ENCODE measurements around the gene KIF3C.

The KIF3C gene

DNA sequence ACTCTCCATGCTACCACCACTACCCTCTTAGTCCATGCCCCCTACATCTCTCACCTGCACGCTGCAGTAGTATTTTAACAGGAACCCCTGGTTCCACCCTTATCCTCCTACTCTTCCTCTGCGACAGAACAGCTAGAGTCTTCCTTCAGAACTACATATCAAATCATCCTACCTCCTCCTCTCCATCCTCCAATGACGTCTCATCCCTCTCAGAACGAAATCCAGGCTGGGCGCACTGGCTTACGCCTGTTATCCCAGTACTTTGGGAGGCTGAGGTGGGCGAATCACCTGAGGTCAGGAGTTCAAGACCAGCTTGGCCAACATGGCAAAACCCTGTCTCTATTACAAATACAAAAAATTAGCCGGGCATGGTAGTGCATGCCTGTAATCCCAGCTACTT, 10.3 kb upstream of the KIF3C start:
- no peak overlapping the region for H3K4me3 ChIP-seq (ENCODE audit: low read length in 2 of 2)
- no peak overlapping the region for H3K4me2 ChIP-seq (ENCODE audit: insufficient read depth, low read length, poor library complexity, severe bottlenecking)
- H3K4me1 ChIP-seq (ENCODE audit: control insufficient read depth in 2 of 2, insufficient read depth in 1 of 2, low read depth in 1 of 2, low read length in 2 of 2) = no peaks in the 10 kb centered on the region
- no peak overlapping the region for H2AK5ac ChIP-seq (ENCODE audit: low read depth, low read length)
- no peak overlapping the region for H2BK12ac ChIP-seq (ENCODE audit: low read length)
- H3K9me3 ChIP-seq (replicated peaks in 1 of 2; ENCODE audit: control insufficient read depth in 2 of 2, insufficient read depth in 1 of 2, low read depth in 1 of 2, low read length in 2 of 2) = no peaks in the 10 kb centered on the region
- no peak overlapping the region for H3K4ac ChIP-seq (ENCODE audit: low read length)
- H4K8ac ChIP-seq (ENCODE audit: low read depth, low read length) = no peak overlapping the region
- H3K14ac ChIP-seq (ENCODE audit: low read length) = no peak overlapping the region
- no peak overlapping the region for H3K18ac ChIP-seq (ENCODE audit: low read length)
- H3K27ac ChIP-seq (replicated peaks; ENCODE audit: low read length) = no peak overlapping the region
- H2BK15ac ChIP-seq (ENCODE audit: low read length) = no peak overlapping the region
- no peak overlapping the region for H2BK120ac ChIP-seq (ENCODE audit: low read depth, low read length)
- H3K9ac ChIP-seq (ENCODE audit: low read depth, low read length, poor library complexity) = no peak overlapping the region
- no peaks in the 10 kb centered on the region for H3K79me1 ChIP-seq (ENCODE audit: low read depth, low read length)
- no peak overlapping the region for H2AFZ ChIP-seq (ENCODE audit: low read length)
- H3K36me3 ChIP-seq (replicated peaks in 1 of 2; ENCODE audit: control insufficient read depth in 2 of 2, insufficient read depth in 2 of 2, low read length in 2 of 2) = no peaks in the 10 kb centered on the region
- WGBS, 2 donors (ENCODE audit: extremely low coverage in 2 of 2, insufficient read length in 2 of 2, insufficient replicate concordance in 1 of 2) = no CpG with 5 or more reads among the region's 8 CpGs
- H4K91ac ChIP-seq (ENCODE audit: low read depth, low read length, poor library complexity) = no peak overlapping the region
- H3K27me3 ChIP-seq (ENCODE audit: control insufficient read depth in 3 of 3, insufficient read depth in 3 of 3, low read depth in 1 of 3, low read length in 3 of 3) = no peaks in the 10 kb centered on the region
- no peak overlapping the region for H3K23ac ChIP-seq (ENCODE audit: low read depth, low read length, poor library complexity)
- DNase-seq (ENCODE audit: low spot score) = no peak
- H2BK5ac ChIP-seq (ENCODE audit: low read length) = no peak overlapping the region

DNA sequence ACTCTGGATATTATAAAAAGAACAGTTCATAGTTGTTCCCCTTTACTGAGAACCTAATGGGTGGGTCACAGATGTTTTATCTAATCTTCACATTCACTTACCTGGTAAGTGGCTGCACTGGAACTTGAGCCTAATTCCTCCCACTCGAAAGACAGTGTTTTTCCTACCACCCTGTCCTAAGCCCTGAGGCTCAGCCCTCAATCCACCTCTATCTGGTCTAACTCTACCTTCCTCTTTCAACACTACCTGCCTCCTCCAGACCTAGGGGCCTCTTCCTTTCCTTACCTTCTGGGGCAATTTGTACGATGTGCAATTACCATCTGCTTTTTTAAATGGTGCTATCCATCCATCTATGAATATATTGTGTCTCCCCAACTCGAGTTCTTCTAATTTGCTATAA, 9.7 kb upstream of the KIF3C start:
- Histone ChIP-seq H3K4ac (ENCODE audit: low read length) (no peak overlapping the region), H2AFZ (ENCODE audit: low read length) (no peak overlapping the region), H3K79me1 (ENCODE audit: low read depth, low read length) (no peaks in the 10 kb centered on the region), H2BK120ac (ENCODE audit: low read depth, low read length) (no peak overlapping the region), H3K18ac (ENCODE audit: low read length) (no peak overlapping the region), H3K23ac (ENCODE audit: low read depth, low read length, poor library complexity) (no peak overlapping the region), H3K4me2 (ENCODE audit: insufficient read depth, low read length, poor library complexity, severe bottlenecking) (no peak overlapping the region), H3K14ac (ENCODE audit: low read length) (no peak overlapping the region), H3K27me3 (ENCODE audit: control insufficient read depth in 3 of 3, insufficient read depth in 3 of 3, low read depth in 1 of 3, low read length in 3 of 3) (no peaks in the 10 kb centered on the region), H2BK15ac (ENCODE audit: low read length) (no peak overlapping the region), H4K8ac (ENCODE audit: low read depth, low read length) (no peak overlapping the region), H2AK5ac (ENCODE audit: low read depth, low read length) (no peak overlapping the region), H4K91ac (ENCODE audit: low read depth, low read length, poor library complexity) (no peak overlapping the region), H2BK12ac (ENCODE audit: low read length) (no peak overlapping the region), H3K4me1 (ENCODE audit: control insufficient read depth in 2 of 2, insufficient read depth in 1 of 2, low read depth in 1 of 2, low read length in 2 of 2) (no peaks in the 10 kb centered on the region), H3K9ac (ENCODE audit: low read depth, low read length, poor library complexity) (no peak overlapping the region), H3K4me3 (ENCODE audit: low read length in 2 of 2) (no peak overlapping the region), H3K27ac (replicated peaks; ENCODE audit: low read length) (no peak overlapping the region), H3K36me3 (replicated peaks in 1 of 2; ENCODE audit: control insufficient read depth in 2 of 2, insufficient read depth in 2 of 2, low read length in 2 of 2) (no peaks in the 10 kb centered on the region), H2BK5ac (ENCODE audit: low read length) (no peak overlapping the region), H3K9me3 (replicated peaks in 1 of 2; ENCODE audit: control insufficient read depth in 2 of 2, insufficient read depth in 1 of 2, low read depth in 1 of 2, low read length in 2 of 2) (no peaks in the 10 kb centered on the region)
- no peak for DNase-seq (ENCODE audit: low spot score)
- WGBS, 2 donors (ENCODE audit: extremely low coverage in 2 of 2, insufficient read length in 2 of 2, insufficient replicate concordance in 1 of 2) = no CpG with 5 or more reads among the region's 3 CpGs

DNA sequence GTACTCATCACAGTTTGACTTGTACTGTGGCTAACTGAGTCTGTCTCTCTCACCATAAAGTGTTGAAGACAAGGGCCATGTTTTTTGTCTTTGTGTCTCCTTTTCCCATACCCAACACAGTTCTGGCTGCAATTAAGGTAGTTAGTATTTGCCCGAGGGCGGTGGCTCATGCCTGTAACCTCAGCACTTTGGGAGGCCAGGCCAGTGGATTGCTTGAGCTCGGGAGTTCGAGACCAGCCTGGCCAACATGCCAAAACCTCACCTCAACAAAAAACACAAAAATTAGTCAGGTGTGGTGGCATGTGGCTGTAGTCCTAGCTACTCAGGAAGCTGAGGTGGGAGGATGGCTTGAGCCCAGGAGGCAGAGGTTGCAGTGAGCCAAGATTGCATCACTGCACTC, 6.9 kb upstream of the KIF3C start:
- no peak overlapping the region for H3K9ac ChIP-seq (ENCODE audit: low read depth, low read length, poor library complexity)
- no peak overlapping the region for H2BK12ac ChIP-seq (ENCODE audit: low read length)
- no peak overlapping the region for H2BK120ac ChIP-seq (ENCODE audit: low read depth, low read length)
- H4K8ac ChIP-seq (ENCODE audit: low read depth, low read length) = no peak overlapping the region
- H3K4me2 ChIP-seq (ENCODE audit: insufficient read depth, low read length, poor library complexity, severe bottlenecking) = no peak overlapping the region
- no CpG with 5 or more reads among the region's 4 CpGs for WGBS, 2 donors (ENCODE audit: extremely low coverage in 2 of 2, insufficient read length in 2 of 2, insufficient replicate concordance in 1 of 2)
- H3K27ac ChIP-seq (replicated peaks; ENCODE audit: low read length) = no peak overlapping the region
- no peak overlapping the region for H2AK5ac ChIP-seq (ENCODE audit: low read depth, low read length)
- no peak for DNase-seq (ENCODE audit: low spot score)
- no peak overlapping the region for H2BK5ac ChIP-seq (ENCODE audit: low read length)
- H3K14ac ChIP-seq (ENCODE audit: low read length) = no peak overlapping the region
- H3K27me3 ChIP-seq (ENCODE audit: control insufficient read depth in 3 of 3, insufficient read depth in 3 of 3, low read depth in 1 of 3, low read length in 3 of 3) = no peaks in the 10 kb centered on the region
- H3K36me3 ChIP-seq (replicated peaks in 1 of 2; ENCODE audit: control insufficient read depth in 2 of 2, insufficient read depth in 2 of 2, low read length in 2 of 2) = no peaks in the 10 kb centered on the region
- no peaks in the 10 kb centered on the region for H3K4me1 ChIP-seq (ENCODE audit: control insufficient read depth in 2 of 2, insufficient read depth in 1 of 2, low read depth in 1 of 2, low read length in 2 of 2)
- no peaks in the 10 kb centered on the region for H3K79me1 ChIP-seq (ENCODE audit: low read depth, low read length)
- no peak overlapping the region for H2AFZ ChIP-seq (ENCODE audit: low read length)
- no peak overlapping the region for H3K23ac ChIP-seq (ENCODE audit: low read depth, low read length, poor library complexity)
- no peak overlapping the region for H4K91ac ChIP-seq (ENCODE audit: low read depth, low read length, poor library complexity)
- no peak overlapping the region for H3K4me3 ChIP-seq (ENCODE audit: low read length in 2 of 2)
- no peak overlapping the region for H2BK15ac ChIP-seq (ENCODE audit: low read length)
- H3K9me3 ChIP-seq (replicated peaks in 1 of 2; ENCODE audit: control insufficient read depth in 2 of 2, insufficient read depth in 1 of 2, low read depth in 1 of 2, low read length in 2 of 2) = no peaks in the 10 kb centered on the region
- H3K4ac ChIP-seq (ENCODE audit: low read length) = no peak overlapping the region
- H3K18ac ChIP-seq (ENCODE audit: low read length) = no peak overlapping the region

DNA sequence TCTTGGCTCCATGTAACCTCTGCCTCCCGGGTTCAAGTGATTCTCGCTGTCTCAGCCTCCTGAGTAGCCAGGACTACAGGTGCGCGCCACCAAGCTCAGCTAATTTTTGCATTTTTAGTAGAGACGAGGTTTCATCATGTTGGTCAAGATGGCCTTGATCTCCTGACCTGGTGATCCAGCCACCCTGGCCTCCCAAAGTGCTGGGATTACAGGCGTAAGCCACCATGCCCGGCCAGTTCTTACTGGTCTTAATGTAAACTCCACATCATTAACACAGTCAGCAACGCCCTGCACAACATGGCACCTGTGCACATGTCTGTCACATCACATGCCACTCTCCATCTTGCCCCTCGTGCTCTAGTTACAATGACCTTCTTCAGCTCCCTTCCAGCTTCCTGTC, 5.8 kb upstream of the KIF3C start:
- no peak overlapping the region for H2BK15ac ChIP-seq (ENCODE audit: low read length)
- H2BK5ac ChIP-seq (ENCODE audit: low read length) = no peak overlapping the region
- no CpG with 5 or more reads among the region's 9 CpGs for WGBS, 2 donors (ENCODE audit: extremely low coverage in 2 of 2, insufficient read length in 2 of 2, insufficient replicate concordance in 1 of 2)
- no peak overlapping the region for H3K9ac ChIP-seq (ENCODE audit: low read depth, low read length, poor library complexity)
- no peaks in the 10 kb centered on the region for H3K9me3 ChIP-seq (replicated peaks in 1 of 2; ENCODE audit: control insufficient read depth in 2 of 2, insufficient read depth in 1 of 2, low read depth in 1 of 2, low read length in 2 of 2)
- no peak overlapping the region for H3K18ac ChIP-seq (ENCODE audit: low read length)
- no peak overlapping the region for H3K4ac ChIP-seq (ENCODE audit: low read length)
- no peaks in the 10 kb centered on the region for H3K79me1 ChIP-seq (ENCODE audit: low read depth, low read length)
- no peak overlapping the region for H2AK5ac ChIP-seq (ENCODE audit: low read depth, low read length)
- no peak overlapping the region for H2BK12ac ChIP-seq (ENCODE audit: low read length)
- H3K27me3 ChIP-seq (ENCODE audit: control insufficient read depth in 3 of 3, insufficient read depth in 3 of 3, low read depth in 1 of 3, low read length in 3 of 3) = no peaks in the 10 kb centered on the region
- no peak overlapping the region for H3K14ac ChIP-seq (ENCODE audit: low read length)
- no peak overlapping the region for H3K4me2 ChIP-seq (ENCODE audit: insufficient read depth, low read length, poor library complexity, severe bottlenecking)
- H4K8ac ChIP-seq (ENCODE audit: low read depth, low read length) = no peak overlapping the region
- no peak overlapping the region for H4K91ac ChIP-seq (ENCODE audit: low read depth, low read length, poor library complexity)
- H3K4me3 ChIP-seq (ENCODE audit: low read length in 2 of 2) = no peak overlapping the region
- H3K27ac ChIP-seq (replicated peaks; ENCODE audit: low read length) = no peak overlapping the region
- no peak overlapping the region for H2AFZ ChIP-seq (ENCODE audit: low read length)
- no peak overlapping the region for H3K23ac ChIP-seq (ENCODE audit: low read depth, low read length, poor library complexity)
- no peak for DNase-seq (ENCODE audit: low spot score)
- H3K4me1 ChIP-seq (ENCODE audit: control insufficient read depth in 2 of 2, insufficient read depth in 1 of 2, low read depth in 1 of 2, low read length in 2 of 2) = no peaks in the 10 kb centered on the region
- H2BK120ac ChIP-seq (ENCODE audit: low read depth, low read length) = no peak overlapping the region
- no peaks in the 10 kb centered on the region for H3K36me3 ChIP-seq (replicated peaks in 1 of 2; ENCODE audit: control insufficient read depth in 2 of 2, insufficient read depth in 2 of 2, low read length in 2 of 2)
